HG03354 (cell line): ENCODE results near the gene DRAXIN.

Source experiments
- ATAC-seq: cut with Tn5 transposase; IDR thresholded peaks from one replicate; pipeline ENCODE4 v1.9.1; 2021; ENCODE audit warnings: mild to moderate bottlenecking; ENCODE audit not compliant: unreplicated experiment, poor library complexity, severe bottlenecking

Gene DRAXIN

DNA sequence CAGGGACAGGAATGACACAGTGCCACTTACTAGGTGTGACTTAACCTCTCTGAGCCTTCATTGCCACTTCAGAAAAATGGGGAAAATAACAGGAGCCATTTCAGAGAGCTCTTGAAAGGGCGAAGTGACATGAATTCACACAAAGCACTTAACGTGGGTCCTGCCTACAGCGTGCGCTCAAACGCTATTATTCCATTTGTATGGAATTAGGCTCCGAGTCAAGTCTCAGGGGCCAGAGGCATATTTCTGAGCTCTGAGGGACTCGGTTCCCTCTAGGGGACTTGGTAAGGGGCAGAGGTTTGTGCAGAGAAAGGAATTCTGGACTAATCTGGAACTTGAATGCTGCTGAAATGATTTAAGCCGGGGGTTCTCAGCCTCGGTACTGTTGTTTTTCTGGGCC is 14.1 kb downstream of the DRAXIN start:
- ATAC-seq: no peak

DNA sequence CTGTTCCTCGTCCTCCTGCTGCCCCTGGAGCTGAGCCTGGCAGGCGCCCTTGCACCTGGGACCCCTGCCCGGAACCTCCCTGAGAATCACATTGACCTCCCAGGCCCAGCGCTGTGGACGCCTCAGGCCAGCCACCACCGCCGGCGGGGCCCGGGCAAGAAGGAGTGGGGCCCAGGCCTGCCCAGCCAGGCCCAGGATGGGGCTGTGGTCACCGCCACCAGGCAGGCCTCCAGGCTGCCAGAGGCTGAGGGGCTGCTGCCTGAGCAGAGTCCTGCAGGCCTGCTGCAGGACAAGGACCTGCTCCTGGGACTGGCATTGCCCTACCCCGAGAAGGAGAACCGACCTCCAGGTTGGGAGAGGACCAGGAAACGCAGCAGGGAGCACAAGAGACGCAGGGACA is 14.8 kb downstream of the DRAXIN start:
- ATAC-seq: no peak

DNA sequence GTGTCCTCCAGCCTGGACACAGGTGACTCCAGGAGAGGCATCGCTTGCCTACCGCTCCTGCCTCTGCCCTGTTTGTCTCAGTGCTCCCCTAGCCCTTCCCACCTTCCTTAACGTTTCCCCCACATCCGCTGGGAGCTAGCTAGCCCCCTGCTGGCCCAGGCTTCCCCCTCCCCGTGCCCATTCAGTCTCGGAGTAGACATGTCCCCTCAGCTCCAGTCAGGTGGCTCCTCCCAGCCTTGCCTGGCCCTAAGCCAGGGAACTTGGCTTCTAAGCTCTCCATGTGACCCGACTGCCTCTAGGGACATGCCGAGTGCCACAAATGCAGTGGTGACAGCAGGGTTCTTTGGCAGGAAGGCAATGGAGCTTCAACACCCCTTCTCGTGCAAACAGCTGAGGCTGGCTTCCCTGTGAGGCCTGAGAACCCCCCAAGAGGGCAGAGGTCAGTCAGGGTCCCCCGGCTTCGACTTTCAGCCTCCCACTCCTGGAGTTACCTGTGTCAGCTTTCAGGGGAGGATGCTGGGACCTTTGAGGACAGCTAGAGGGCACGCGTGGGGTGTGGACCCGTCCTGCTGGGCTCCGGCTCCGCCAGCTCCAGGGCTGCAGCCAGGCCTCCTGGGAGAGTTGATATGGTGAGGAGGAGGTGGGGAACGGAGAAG is 16.2 kb downstream of the DRAXIN start:
- no peak for ATAC-seq

DNA sequence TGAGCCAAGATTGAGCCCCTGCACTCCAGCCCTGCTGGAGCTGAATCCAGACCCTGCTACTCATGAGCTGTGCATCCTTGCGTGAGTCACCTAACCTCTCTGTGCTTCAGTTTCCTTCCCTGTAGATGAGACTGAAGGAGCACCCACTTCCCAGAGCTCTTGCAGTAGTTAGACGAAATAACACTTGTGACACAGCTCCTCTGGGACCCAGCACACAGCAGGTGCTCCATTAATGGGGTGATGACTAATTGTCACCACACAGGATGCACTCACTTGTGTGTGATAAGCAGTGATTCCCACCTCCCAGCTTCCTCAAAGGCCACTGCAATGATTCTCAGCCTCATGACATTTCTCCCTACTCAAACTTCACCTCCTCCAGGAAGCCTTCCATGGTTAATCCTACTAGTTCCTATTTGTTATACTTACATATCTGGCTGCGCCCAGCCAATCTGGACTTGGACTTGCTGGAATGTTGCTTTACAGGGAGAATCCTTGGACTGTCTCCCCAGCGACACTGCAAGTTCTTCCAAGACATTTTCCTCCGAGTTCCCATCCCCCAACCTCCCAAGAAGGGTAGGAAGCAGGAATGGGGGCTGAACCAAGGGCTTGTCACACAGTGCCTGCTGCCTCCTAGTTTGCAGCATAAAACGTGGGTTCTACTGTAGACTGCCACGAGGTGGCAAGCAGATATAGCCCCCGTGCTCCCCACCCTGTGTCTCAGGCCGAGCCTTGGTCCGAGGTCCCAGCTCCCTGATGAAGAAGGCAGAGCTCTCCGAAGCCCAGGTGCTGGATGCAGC is 17.2 kb downstream of the DRAXIN start:
- no peak for ATAC-seq

DNA sequence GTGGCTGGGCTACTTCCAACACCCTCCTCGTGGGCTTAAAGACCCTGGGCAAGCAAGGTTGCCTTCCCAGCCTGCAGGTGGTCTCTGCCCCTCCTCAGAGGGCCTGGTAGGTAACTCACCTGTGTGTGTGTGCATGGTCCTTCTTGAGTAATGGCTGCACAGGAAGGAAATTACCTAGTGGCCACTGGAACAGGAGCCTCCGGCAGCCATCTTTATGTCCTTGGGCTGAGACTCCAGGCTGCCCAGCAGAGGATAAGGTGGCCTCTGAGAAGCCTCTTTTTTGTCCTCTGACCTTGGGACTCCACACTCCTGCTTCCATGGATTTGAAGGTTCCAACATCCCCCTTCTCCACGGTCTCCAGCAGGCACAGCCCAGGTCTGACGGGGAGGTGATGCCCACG is 20.0 kb downstream of the DRAXIN start:
- no peak for ATAC-seq

DNA sequence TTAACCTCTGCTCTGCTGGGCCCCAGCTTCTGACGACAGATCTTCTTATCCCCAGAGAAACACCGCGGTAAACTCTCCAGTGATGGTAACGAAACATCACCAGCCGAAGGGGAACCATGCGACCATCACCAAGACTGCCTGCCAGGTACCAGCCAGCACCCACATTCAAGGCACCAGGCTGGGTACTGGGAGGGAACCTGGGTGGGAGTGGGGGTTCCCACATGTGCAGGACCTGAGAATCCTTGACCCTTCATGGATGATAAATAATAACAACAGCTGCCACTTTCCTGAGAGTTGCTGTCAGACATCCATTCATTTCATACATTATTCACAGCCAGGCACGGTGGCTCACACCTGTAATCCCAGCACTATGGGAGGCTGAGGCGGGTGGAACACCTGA is 20.8 kb downstream of the DRAXIN start:
- no peak for ATAC-seq

DNA sequence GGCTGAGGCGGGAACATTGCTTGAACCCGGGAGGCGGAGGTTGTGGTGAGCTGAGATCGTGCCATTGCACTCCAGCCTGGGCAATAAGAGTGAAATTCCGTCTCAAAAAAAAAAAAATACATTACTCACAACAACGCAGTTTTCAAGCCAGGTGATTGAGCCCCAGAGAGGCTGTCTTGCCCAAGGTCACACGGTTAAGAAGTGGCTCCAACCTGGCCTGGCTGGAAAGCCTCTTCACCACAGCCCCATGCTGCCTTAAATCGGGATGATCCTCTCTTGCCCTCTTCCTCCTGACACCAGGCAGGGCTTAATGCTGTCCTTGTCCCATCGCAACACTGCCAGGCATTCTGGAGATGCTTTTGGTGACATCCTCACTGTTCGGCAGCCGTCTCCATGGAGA is 21.6 kb downstream of the DRAXIN start:
- no peak for ATAC-seq

DNA sequence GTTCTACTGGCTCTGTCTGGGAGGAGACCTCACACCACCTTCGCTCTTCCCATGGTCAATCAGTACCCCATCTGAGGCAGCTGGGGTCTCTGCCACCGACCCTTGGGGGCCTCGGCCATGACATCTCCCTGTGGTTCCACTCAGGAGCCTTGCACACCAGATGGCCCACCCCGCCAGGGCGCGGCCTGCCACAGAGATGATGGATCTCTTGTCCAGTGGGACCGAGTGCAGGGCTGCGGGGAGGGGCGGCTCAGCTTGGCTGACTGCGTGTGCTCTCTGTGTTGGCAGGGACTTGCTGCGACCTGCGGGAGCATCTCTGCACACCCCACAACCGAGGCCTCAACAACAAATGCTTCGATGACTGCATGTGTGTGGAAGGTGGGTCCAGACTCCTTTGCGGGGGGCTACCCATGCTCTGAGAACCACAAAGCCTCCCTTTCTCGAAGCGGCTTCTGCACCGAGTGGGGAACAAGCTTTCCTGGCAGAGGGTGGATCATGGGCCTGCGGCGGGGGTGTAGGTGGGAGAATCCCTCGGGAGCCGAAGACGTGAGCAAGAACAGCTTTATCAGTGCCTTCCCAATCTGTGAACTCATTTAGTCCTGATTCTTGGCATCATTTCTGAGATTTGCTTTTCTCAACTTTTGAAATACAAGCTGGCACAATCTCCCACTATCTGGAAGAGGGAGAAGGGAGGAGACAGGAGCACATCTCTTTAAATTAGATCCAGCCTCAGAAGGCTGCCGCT is 23.5 kb downstream of the DRAXIN start:
- ATAC-seq: no peak

DNA sequence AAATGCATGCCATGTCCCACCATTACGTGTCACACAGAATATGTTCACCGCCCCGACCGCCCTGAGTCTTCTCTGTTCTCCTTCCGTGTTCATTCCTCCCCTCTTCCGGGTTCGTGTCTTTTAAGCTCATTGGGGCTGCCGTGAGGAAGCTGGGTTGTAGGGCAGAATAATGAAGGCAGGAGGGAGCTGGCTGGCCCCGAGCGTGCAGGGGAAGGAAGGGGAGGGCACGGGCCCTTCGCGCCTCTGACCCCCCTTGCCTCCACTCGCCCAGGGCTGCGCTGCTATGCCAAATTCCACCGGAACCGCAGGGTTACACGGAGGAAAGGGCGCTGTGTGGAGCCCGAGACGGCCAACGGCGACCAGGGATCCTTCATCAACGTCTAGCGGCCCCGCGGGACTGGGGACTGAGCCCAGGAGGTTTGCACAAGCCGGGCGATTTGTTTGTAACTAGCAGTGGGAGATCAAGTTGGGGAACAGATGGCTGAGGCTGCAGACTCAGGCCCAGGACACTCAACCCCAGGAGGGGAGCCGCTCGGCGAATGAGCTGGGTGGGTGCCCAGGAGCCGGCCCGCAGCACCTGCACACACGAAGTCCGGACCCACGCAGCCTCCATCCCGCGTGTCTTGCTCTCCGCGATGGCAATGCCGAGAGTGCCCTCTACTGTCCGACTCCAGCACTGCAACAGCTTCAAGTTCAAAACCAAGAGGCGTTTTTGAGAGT is 28.0 kb downstream of the DRAXIN start:
- ATAC-seq: peak; percentile 53

DNA sequence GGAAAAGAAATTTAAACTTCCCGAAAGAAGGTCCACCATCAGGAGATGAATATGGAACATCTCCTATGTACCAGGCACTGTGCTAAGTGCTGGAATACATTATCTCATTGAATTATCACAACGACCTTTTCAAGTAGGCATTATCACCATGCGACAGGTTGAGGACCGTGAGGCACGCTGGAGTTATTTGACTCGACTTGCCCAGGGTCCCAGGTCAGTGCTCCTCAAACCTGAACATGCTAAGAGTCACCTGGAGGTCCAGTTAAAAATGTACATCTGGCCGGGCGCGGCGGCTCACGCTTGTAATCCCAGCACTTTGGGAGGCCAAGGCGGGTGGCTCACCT is 28.5 kb downstream of the DRAXIN start:
- no peak for ATAC-seq

DNA sequence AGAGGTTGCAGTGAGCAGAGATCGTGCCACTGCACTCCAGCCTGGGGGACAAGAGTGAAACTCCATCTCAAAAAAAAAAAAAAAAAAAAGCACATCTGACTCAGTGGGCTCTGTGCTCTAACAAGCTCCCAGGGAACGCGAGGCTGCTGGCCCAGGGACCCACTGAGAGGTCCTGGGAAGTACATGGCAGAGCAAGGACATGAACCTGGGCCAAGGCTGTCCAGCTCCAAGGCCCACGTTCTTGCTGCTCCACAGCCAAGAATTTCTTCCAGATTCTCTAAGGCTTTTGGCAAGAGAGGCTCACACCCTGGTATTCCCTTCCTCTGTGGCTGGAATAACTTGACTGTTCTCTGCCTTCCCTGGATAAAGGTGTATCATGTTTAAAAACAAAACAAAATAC is 29.0 kb downstream of the DRAXIN start:
- no peak for ATAC-seq

DNA sequence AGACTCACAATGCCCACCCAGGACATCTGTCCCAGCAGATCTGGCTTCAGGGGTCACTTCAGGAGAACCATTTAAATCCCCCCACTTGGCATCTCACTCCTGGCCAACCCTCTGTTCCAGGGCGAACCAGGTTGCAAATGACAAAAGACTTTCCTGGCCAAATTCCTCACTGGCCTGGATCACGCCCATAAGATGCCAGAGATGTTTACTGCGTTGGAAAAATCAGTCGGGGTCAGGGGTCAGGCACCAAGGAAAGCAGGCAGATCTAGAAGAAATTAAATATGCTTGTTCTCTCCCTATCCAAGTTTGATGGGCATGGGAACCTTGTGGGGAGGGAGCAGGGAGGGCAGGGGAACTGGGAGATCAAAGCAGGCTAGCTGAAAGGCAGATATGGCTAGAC is 29.8 kb downstream of the DRAXIN start:
- ATAC-seq: no peak

DNA sequence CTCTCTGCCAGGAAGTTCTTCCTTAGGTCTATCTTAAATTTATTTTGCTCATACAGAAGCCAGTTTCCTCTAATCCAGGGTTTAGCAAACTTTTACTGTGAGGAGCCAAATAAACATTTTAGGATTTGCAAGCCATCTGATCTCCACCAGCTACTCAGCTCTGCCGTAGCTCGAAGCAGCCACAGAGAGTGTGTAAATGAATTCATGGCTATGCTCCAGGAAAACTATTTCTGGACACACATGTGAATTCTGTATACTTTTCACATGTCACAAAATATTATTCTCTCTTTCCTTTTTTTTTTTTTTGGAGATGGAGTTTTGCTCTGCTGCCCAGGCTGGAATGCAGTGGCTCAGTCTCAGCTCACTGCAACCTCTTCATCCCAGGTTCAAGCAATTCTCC is 31.0 kb downstream of the DRAXIN start:
- no peak for ATAC-seq

DNA sequence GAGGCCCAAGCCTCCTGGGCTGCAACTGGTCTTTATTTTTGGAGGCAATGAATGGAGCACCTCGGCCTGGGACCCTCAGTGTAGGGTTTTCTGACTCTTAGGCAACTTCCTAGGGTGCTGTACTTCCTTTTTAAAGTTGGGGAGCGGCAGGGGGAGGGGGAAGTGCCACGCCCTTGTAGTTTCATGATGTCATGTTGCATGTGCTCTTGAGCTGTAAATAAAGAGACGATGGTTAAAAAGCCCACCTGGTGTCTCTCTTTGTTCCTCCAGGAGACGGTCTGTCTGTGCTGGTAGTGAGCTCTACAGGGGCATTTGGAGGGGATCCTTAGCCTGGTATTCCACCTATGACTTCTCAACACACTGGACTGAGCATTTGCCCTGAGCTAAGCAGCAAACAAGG is 34.1 kb downstream of the DRAXIN start:
- ATAC-seq: no peak

DNA sequence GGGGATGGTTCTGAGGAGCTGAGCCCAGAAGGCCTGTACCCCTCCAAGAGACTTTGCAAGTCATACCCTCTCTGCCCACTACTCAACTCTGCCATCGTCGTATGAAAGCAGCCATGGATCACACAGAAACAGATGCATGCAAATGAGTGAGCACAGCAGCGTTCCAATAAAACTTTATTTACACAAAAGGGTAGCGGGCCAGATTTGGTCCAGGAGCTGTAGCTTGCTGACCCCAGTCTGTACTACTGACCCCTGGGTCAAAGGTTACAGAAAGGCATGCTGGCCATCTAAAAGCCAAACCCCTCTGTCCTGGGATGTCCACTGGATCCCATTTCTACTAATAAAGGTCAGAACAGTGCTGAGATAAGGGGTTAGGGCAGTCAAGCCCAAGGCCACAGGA is 35.6 kb downstream of the DRAXIN start:
- no peak for ATAC-seq

DNA sequence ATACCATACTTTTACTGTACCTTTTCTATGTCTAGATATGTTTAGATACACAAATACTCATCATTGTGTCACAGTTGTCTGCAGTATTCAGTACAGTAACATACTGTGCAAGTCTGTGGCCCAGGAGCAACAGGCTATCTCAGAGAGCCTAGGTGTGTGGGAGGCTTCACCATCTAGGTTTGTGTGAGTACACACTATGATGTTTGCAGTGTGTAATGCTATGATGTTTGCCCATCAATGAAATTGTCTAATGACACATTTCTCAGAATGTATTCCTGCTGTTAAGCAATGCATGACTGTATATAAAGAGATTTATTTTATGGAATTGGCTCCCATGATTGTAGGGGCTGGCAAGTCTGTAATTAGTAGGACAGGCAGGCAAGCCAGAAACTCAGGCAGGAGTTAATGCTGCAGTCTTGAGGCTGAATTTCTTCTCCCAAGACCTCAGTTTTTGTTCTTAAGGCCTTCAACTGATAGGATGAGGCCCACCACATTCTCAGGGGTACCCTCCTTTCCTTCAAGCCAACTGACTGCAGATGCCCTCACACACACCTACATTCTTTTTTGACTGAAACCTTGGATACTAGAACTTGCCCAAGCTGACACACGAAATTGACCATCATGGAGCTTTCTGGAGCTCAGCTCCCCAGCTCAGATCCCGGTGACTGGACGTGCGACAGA is 36.8 kb downstream of the DRAXIN start:
- no peak for ATAC-seq

DNA sequence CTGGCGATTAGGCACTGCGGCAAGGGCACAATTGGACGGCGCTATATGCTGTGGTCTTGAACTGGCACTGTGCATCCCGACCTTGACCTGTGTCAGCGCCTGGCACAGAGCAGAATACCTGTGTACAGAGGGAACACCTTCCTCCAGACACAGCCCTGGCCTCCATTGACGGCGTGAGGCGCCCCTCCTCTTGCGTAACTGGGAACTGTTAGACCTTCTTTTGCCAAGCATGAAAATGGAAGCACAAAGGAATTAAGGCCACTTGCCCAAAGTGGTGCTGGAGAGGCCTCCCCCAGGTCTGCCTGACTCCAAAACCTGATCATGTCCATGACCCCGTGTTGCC is 37.6 kb downstream of the DRAXIN start:
- no peak for ATAC-seq

DNA sequence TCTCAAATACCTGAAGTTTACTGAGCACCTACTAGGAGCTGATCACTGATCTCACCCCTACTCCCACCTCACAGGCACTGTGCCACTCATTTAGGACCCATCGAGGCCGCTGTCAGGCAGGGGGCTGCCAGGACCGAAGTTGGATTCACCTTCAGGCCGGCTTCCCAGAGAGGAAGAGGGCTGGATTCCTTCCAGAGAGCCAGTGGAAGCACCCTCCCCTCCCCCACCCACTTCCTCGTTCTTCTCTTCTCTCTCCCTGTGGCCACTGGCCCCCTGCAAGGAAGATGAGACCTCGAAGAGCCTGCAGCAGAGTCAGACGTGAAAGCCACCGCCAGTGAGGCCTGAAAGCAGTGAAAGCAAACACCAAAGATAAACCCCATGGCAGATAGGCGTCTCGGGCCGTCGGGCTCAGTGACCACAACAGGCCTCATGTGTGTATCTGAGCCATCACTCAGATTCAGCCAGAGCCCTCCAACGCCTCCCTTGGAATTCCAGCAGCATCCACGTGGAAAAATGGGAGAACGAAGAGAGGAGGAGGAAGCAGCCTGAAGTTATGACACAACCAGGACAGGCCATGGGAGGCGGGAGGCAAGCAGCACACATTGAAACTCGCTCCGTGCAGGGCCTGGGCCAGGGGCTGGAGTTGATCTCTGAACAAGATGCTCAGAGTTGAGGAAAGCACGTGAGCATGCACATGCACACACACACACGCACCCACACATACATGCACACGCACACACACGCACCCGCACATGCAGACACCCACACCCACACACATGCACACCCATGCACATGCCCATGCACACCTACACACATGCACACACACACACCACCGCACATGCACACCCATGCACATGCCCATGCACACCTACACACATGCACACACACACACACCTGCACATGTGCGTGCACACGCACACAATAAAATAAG is 38.3 kb downstream of the DRAXIN start:
- ATAC-seq: no peak

DNA sequence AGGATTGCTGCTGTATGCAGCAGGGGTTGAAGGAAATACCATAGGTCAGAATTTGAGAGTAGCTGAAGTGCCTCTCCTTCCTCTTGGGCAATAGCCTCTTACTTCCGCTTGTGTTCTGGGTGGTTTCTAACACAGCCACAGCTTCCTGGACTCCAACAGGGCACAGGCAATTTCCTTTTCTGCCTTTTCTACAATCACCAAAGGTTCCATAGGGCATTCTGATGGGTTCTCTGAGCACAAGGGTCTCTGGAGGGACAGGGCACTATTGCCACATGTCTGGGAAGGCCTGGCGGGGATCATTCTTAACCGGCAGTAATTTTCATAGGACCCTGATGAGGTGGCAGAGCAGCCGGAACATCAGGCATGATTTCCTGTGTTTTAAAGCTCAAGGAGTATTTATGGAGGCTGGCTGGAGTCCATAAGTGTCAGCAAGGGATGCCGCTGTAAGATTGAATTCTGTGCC is 39.0 kb downstream of the DRAXIN start:
- peak; percentile 69 for ATAC-seq
